Upper lobe of left lung (tissue), 6 donors: ENCODE data around the gene ETS1. TPM values are rescaled to one million over a fixed set of nuclear protein-coding genes. Genes with fewer than 3 reads are reported as not detected.

Source experiments
- ATAC-seq, 2 donors: fragments of 200-7000 bp; cut with Tn5 transposase; one replicate each; pipeline ENCODE4 v1.9.1; 2022; ENCODE audit warnings: mild to moderate bottlenecking in 2 of 2, moderate library complexity in 2 of 2; ENCODE audit not compliant: low FRiP score in 2 of 2
- DNase-seq, 2 donors: peaks; one replicate each; pipeline ENCODE4 v3.0.0-alpha.2; 2019 to 2020
- H3K27ac ChIP-seq, 4 donors: fragments of 200-600 bp; sonication (generic); one replicate each; pipeline ENCODE4 v1.5.1; 2016 to 2019
- H3K27me3 ChIP-seq, 4 donors: fragments of 200-600 bp; sonication (generic); one replicate each; pipeline ENCODE4 v1.5.1; 2017 to 2019
- H3K36me3 ChIP-seq, 4 donors: fragments of 200-600 bp; sonication (generic); one replicate each; pipeline ENCODE4 v1.5.1; 2016 to 2019
- H3K4me1 ChIP-seq, 4 donors: fragments of 200-600 bp; sonication (generic); one replicate each; pipeline ENCODE4 v1.5.1; 2018 to 2019
- H3K4me3 ChIP-seq, 4 donors: fragments of 200-600 bp; sonication (generic); one replicate each; pipeline ENCODE4 v1.5.1; 2017 to 2019; ENCODE audit warnings: mild to moderate bottlenecking in 2 of 4, moderate library complexity in 1 of 4
- H3K9me3 ChIP-seq, 4 donors: fragments of 200-600 bp; sonication (generic); one replicate each; pipeline ENCODE4 v1.5.1; 2018 to 2019
- EP300 ChIP-seq, 4 donors: sonication (generic); formaldehyde crosslinking; IDR thresholded peaks; one replicate each; pipeline ENCODE4 v1.5.1; 2017; ENCODE audit warnings: antibody characterized with exemption in 4 of 4, control low read depth in 2 of 4
- POLR2A ChIP-seq, 4 donors: fragments of 450-650 bp; IDR thresholded peaks; one replicate each; pipeline ENCODE4 v1.5.1; 2016 to 2017; ENCODE audit warnings: antibody characterized with exemption in 4 of 4, mild to moderate bottlenecking in 2 of 4
- POLR2AphosphoS5 ChIP-seq, 2 donors: sonication (generic); formaldehyde crosslinking; IDR thresholded peaks; one replicate each; pipeline ENCODE4 v1.5.1; 2017; ENCODE audit warnings: antibody characterized with exemption in 2 of 2
- WGBS, 2 donors: methylation state at CpG; one replicate each; pipeline ENCODE4 v1.1.5; 2017 to 2018; 5-methylcytosine and 5-hydroxymethylcytosine counted together
- total RNA-seq, 6 donors: library from RNA; depleted of rRNA in 4 of 6; stranded (reverse); fragments of >200 nt in 4 of 6; gene quantifications; one replicate each; pipeline versions ENCODE4 v1.1.0 to v1.2.1, GENCODE V29; 2016 to 2021
- TF ChIP-seq, protein P1 (sequence below), 6 experiments: fragments of 450-650 bp in 4 of 6; fragments of 200-600 bp in 2 of 6; sonication (generic) in 2 of 6; IDR thresholded peaks; one replicate each; pipeline ENCODE4 v1.5.1; 2016 to 2019; ENCODE audit warnings: antibody characterized with exemption in 6 of 6
- donor health status: DM: no; HTN: no; CAD: no; lungs with moderate emphysema.
- donor health status: DM: no; HTN: yes; CAD: no; lungs with severe emphysema.

ETS1 gene
- total RNA-seq, 6 donors from 2014 or later, result 29.3 to 107 (median 79.0) TPM

DNA sequence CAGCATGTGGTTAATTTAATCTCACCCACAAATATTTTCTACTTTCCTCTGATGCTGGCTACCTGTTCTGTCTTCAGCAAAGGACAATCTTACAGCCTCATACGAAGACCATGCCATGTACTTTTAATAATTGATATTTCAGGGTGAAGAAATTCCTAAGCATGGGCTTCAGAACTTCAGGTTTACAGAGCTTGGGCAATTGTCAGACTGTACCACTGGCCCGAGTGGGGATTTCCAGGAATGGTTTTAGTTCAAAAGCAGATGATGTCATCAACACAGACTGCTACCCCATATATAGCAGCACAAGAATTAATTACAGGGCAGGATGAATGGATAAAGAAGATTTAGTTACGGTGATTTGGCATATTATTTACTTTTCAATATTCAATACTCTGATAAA, 171.8 kb downstream of the ETS1 start:
- ATAC-seq (no peak), DNase-seq (no peak)
- TF ChIP-seq, protein P1, sequence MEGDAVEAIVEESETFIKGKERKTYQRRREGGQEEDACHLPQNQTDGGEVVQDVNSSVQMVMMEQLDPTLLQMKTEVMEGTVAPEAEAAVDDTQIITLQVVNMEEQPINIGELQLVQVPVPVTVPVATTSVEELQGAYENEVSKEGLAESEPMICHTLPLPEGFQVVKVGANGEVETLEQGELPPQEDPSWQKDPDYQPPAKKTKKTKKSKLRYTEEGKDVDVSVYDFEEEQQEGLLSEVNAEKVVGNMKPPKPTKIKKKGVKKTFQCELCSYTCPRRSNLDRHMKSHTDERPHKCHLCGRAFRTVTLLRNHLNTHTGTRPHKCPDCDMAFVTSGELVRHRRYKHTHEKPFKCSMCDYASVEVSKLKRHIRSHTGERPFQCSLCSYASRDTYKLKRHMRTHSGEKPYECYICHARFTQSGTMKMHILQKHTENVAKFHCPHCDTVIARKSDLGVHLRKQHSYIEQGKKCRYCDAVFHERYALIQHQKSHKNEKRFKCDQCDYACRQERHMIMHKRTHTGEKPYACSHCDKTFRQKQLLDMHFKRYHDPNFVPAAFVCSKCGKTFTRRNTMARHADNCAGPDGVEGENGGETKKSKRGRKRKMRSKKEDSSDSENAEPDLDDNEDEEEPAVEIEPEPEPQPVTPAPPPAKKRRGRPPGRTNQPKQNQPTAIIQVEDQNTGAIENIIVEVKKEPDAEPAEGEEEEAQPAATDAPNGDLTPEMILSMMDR (IDR thresholded peaks at IDR 0.05), result no peak
- TF ChIP-seq POLR2AphosphoS5 (IDR thresholded peaks at IDR 0.05), result no peak
- TF ChIP-seq POLR2A (IDR thresholded peaks at IDR 0.05), result no peak
- no peak for TF ChIP-seq EP300 (IDR thresholded peaks at IDR 0.05)
- Histone ChIP-seq H3K36me3 (no peaks in the 10 kb centered on the region), H3K4me1 (peaks cover 0 to 6% (median 1%) of the 10 kb centered on the region in 4 donors), H3K27me3 (no peaks in the 10 kb centered on the region), H3K9me3 (no peaks in the 10 kb centered on the region), H3K4me3 (no peak overlapping the region), H3K27ac (no peak overlapping the region)
- 71 to 84% methylated on average over 3 of the region's 3 CpGs for WGBS, 2 donors

DNA sequence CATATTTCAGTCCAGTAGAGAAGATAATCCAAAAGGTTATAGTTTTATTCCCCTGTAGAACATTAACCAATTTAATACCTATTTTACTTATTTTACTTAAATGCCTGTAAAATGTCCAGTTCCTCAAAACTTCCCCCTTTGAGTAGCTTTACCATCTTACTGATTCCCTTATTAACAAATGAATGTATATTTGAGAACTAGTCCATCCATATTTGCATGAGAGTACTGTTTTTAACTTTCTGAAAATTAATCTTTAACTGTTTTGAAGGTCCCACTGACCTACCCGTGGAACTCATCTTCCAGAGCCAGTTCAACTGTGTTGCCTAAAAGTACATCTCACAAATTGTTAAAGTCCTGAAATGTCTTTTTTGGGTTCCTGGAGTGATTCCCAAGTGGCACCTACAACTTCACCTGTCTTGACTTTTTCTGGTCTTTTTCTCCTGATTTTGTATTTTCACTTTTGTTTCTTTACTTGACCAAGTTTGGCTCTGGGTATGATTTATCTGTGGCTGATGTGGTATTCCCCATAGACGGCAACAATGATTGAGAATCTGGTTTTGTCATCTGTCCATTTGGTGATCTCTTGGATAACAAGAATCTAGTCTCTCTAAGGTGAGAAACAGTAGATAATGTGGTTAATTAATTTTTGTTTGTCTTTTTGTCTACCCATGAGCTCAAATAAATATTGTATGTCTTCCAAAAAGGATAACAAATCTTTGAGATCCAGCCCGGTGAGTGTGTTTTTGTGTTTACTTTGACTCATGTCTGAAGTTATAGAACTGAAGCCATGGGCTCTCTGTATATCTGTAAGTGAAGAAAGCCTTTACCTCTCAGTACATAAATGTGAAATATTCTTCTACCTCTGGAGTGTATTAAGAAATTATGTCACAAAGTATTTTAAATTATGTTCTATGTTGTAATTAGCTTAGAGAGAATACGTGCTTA, 174.2 kb downstream of the ETS1 start:
- no peaks in the 10 kb centered on the region for H3K9me3 ChIP-seq
- no peaks in the 10 kb centered on the region for H3K36me3 ChIP-seq
- ATAC-seq, result no peak
- no peak overlapping the region for H3K27ac ChIP-seq
- DNase-seq, result no peak
- no peaks in the 10 kb centered on the region for H3K27me3 ChIP-seq
- no peak overlapping the region for H3K4me3 ChIP-seq
- 82 to 85% methylated on average over 4 of the region's 4 CpGs for WGBS, 2 donors
- TF ChIP-seq, protein P1 (IDR thresholded peaks at IDR 0.05), result no peak
- TF ChIP-seq POLR2A (IDR thresholded peaks at IDR 0.05), result no peak
- peaks cover 0 to 6% (median 2%) of the 10 kb centered on the region in 4 donors for H3K4me1 ChIP-seq

DNA sequence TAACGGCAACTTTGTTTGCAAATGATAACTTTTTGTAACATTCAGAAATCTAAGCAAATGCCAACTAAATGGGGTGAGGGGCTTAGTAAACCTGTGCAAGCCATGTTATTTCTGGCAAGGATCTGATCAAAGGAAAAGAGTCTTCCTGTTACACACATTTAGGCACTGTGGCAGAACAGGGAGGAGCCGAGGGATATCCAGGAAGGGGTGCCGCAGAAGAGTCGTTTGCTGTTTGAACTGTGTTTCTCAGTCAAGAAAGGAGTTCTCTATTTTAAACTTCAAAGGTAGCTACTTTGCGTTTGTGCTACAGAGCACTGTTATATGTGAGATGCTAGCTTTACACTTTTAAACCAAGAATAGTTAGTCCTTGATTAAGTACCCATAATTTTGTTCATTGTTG, 175.5 kb downstream of the ETS1 start:
- no peaks in the 10 kb centered on the region for H3K9me3 ChIP-seq
- DNase-seq (no peak), ATAC-seq (no peak)
- no peaks in the 10 kb centered on the region for H3K27me3 ChIP-seq
- peaks cover 0 to 6% (median 2%) of the 10 kb centered on the region in 4 donors for H3K4me1 ChIP-seq
- H3K4me3 ChIP-seq, result no peak overlapping the region
- 74 to 78% methylated on average over 5 of the region's 5 CpGs for WGBS, 2 donors
- no peaks in the 10 kb centered on the region for H3K36me3 ChIP-seq
- H3K27ac ChIP-seq, result peak overlapping the region in 1 of 4 donors; percentile 54
- TF ChIP-seq POLR2AphosphoS5 (IDR thresholded peaks at IDR 0.05), result no peak
- no peak for TF ChIP-seq POLR2A (IDR thresholded peaks at IDR 0.05)
- no peak for TF ChIP-seq EP300 (IDR thresholded peaks at IDR 0.05)
- TF ChIP-seq, protein P1 (IDR thresholded peaks at IDR 0.05), result no peak

DNA sequence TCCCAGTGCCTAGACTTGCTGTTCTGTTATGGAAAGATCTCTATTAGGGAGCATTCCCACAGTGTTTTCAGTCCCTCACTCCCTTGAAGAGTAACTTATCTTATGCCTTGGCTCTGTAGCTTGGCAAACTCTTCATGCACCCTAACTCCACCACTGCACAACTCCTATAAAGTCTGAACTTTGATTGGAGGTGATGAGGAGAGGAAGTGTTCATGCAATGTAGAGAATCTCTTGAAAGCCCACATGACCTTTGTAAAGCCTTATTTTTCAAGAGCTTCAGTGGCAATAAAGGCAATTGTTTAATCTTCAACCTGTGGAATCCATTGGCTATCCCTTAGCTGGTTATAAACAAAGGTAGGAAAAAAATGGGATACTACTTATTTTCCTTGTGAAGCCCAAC, 176.2 kb downstream of the ETS1 start:
- no peaks in the 10 kb centered on the region for H3K27me3 ChIP-seq

More for the DNA sequence above, 176.2 kb downstream of the ETS1 start:
- H3K4me1 ChIP-seq, result peaks cover 0 to 8% (median 6%) of the 10 kb centered on the region in 4 donors
- H3K36me3 ChIP-seq, result no peaks in the 10 kb centered on the region
- H3K27ac ChIP-seq, result no peak overlapping the region
- no peaks in the 10 kb centered on the region for H3K9me3 ChIP-seq
- no peak for DNase-seq
- TF ChIP-seq, protein P1 (IDR thresholded peaks at IDR 0.05), result no peak
- TF ChIP-seq EP300 (IDR thresholded peaks at IDR 0.05) (no peak), POLR2A (IDR thresholded peaks at IDR 0.05) (no peak), POLR2AphosphoS5 (IDR thresholded peaks at IDR 0.05) (no peak)
- no peak for ATAC-seq
- no peak overlapping the region for H3K4me3 ChIP-seq
